GM23248 (cell line): Measurements from ENCODE around the gene SYT1.

Experiments used
- EZH2 ChIP-seq: fragments of 200-600 bp; sonication (generic); IDR thresholded peaks from 2 replicates; pipeline ENCODE4 v1.6.1; 2018; ENCODE audit warnings: antibody characterized with exemption, mild to moderate bottlenecking; ENCODE audit not compliant: insufficient read depth, poor library complexity, severe bottlenecking
- EZH2phosphoT487 ChIP-seq: fragments of 200-600 bp; sonication (generic); IDR thresholded peaks from 2 replicates; pipeline ENCODE4 v1.6.1; 2018; ENCODE audit warnings: antibody characterized with exemption, moderate library complexity, mild to moderate bottlenecking, low read depth; ENCODE audit not compliant: insufficient read depth

DNA sequence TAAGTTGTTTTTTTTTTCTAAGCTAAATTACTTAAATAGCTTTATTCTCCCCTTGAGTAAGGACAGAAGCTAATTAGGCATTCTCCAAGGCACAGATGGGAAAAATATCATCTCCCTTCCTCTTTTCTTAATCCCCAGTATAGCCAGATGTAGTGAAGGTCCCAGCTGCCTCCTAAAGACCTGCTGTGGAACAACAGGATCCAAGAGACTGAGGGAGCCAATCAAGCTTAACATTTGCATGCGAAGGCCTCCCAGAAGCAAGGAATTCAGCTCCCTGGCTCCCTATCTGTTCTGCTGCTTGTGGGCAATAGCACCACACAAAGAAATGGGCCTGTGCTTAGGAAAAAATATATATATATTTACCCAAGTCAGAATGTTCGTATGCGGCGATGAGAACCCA, 255.2 kb downstream of the SYT1 start:
- TF ChIP-seq EZH2phosphoT487 (no peak), EZH2 (no peak)
